ENCODE measurements around the gene UBTD2.

UBTD2 gene

DNA sequence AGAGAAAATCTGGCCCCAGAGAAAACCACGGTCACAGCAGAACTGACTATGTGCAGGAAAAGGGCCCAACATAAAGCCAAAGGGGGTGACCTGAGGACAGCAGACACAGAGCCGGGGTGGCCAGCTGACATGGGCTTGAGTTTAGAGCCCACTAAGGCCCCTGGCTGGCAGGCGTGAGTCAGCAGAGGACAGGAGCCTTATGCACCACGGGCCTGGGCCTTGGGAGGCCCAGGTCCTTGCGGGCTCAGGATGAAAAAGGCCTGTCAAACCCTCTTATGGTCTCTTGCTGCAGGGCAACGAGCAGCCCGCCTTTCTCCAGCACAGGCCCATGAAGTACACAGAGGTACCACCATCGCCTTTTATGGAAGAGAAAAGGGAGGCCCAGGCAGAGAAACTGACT, 115.3 kb downstream of the UBTD2 start:
- DNase-seq (ENCODE audit: low spot score), result no peak

DNA sequence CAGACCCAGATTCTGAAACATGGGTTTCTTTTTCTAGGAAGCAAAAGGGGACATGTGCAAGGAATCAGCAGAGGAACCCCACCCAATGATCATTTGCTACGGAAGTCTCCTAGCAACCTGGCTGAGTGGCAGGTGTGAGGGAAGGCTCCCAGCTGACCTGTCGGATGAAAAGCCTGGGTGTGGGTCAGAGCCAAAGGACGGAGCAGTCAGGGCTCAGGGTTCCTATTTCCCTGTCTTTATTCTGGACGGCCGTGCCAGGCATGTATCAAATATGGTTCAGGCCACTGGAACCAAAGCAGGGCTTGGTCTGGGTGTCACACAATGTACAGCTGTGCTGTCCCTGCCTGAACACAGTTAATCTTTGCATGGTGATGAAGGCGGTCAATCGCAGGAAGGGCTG, 115.7 kb downstream of the UBTD2 start:
- no peak for DNase-seq (ENCODE audit: low spot score)

DNA sequence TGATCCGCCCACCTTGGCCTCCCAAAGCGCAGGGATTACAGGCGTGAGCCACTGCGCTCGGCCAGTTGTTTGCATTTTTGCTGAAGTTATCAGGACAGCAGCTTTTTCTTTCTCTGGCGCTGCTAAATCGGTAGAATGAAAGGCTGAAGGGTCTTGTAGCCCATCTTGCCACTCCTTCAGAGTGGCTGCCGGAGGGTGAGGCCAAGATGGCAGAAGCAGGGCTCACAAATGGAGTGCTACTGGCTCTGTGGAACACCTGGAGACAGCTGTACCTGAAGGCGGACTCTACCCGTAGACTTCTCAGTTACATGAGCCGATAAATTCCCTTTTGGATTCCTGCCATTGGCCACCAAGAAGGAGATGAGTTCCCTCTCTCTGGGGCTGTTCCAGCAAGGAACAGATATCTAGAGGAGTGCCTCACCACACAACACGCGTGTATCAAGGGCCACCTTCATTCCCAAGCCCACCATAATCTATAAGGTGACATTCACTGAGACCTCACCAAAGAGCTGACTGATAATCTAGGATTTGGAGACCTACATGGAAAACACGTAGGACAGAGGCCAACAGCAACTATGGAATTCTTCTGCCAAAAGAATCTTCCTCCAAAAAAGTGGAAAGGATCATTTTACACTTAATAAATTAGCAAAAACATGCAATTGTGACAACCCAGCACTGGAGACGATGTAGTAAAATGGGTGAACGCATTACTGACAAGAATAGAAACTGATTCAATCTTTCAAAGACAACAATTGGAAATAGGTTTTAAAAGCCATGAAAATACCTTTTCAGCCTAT, 117.3 kb downstream of the UBTD2 start:
- no peak for DNase-seq (ENCODE audit: low spot score)

- DNase-seq (ENCODE audit: low spot score), result no peak
Observed at GRCh38 chr5:172165465-172165864, 118.1 kb downstream of the UBTD2 start.

GRCh38 chr5:172164769-172165212, 118.8 kb downstream of the UBTD2 start:
- no peak for DNase-seq (ENCODE audit: low spot score)

GRCh38 chr5:172163346-172163745, 120.2 kb downstream of the UBTD2 start:
- DNase-seq (ENCODE audit: low spot score), result no peak

- no peak for DNase-seq (ENCODE audit: low spot score)
Observed at GRCh38 chr5:172162987-172163343, 120.6 kb downstream of the UBTD2 start.

GRCh38 chr5:172162323-172162986, 121.1 kb downstream of the UBTD2 start:
- no peak for DNase-seq (ENCODE audit: low spot score)

DNA sequence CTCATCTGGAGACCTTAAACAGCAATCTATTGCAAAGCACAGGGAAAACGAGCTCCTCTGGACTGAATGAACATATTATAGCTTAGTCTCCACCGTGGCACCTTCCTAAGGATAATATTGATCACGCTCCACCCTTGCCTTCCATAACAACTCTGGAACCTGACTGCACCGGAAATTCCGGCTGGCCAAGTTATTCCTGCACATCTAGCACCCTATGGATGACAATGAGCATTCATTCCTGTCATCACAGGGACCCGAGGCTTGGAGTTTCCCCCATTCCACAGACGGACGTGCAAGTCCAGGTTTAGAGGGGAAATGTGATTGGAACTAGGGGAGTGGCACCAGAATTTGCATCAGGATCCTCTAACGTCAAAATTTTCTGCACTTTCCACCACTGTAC, 123.1 kb downstream of the UBTD2 start:
- no peak for DNase-seq (ENCODE audit: low spot score)

Data from LoVo (cell line).